ENCODE data around the gene ZW10.

DNA sequence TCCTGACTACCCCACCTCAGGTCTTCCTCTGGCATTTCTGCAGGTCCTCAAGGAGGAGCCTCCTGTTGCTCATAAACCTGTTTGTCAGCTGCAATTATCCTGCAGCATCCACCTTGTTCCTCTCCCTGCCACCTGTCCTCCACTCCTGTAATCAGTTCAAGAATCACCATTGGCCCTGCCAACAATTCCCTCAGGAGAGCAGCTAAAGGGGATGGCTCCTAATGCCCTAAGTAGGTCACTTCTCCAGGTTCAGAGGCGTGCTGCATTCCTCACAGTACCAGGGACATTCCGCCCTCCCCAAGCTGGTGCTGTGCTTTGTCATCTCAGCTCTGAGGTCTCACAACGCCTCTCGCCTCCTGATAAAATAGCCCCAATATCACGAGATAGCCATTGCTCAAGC, 8.2 kb upstream of the ZW10 start:
- TF ChIP-seq YY1 (IDR thresholded peaks at IDR 0.05; ENCODE audit: insufficient read depth, insufficient read length) (no peak), SUZ12 (IDR thresholded peaks at IDR 0.05; ENCODE audit: extremely low read depth, insufficient read depth, insufficient read length) (no peak), ZNF274 (IDR thresholded peaks at IDR 0.05; ENCODE audit: low read depth, low read length) (no peak)

Measured in NT2/D1 (cell line).